ENCODE data around the gene TSPO2. TPM values are rescaled to one million over a fixed set of nuclear protein-coding genes. Genes with fewer than 3 reads are reported as not detected.
A peak's percentile ranks its signal among the peaks of the same experiment; 100 is the strongest.

TSPO2 gene
- total and polyA plus RNA-seq, 2 of the 13 experiments (the other 11 are each of a cell fraction or from before 2014, with no cell fraction given) = 0.55 TPM; not detected in 1

- TF ChIP-seq, protein P1, sequence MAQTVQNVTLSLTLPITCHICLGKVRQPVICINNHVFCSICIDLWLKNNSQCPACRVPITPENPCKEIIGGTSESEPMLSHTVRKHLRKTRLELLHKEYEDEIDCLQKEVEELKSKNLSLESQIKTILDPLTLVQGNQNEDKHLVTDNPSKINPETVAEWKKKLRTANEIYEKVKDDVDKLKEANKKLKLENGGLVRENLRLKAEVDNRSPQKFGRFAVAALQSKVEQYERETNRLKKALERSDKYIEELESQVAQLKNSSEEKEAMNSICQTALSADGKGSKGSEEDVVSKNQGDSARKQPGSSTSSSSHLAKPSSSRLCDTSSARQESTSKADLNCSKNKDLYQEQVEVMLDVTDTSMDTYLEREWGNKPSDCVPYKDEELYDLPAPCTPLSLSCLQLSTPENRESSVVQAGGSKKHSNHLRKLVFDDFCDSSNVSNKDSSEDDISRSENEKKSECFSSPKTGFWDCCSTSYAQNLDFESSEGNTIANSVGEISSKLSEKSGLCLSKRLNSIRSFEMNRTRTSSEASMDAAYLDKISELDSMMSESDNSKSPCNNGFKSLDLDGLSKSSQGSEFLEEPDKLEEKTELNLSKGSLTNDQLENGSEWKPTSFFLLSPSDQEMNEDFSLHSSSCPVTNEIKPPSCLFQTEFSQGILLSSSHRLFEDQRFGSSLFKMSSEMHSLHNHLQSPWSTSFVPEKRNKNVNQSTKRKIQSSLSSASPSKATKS (CRISPR knock-in tag; IDR thresholded peaks at IDR 0.05) = no peak; the same call in 1 of the 2 replicates
- TF ChIP-seq SP1 (IDR thresholded peaks at IDR 0.05) = no peak
- peak; percentile 75; the same call in 1 of the 2 replicates for TF ChIP-seq SP1 (CRISPR knock-in tag; IDR thresholded peaks at IDR 0.05)
- TF ChIP-seq, protein P2, sequence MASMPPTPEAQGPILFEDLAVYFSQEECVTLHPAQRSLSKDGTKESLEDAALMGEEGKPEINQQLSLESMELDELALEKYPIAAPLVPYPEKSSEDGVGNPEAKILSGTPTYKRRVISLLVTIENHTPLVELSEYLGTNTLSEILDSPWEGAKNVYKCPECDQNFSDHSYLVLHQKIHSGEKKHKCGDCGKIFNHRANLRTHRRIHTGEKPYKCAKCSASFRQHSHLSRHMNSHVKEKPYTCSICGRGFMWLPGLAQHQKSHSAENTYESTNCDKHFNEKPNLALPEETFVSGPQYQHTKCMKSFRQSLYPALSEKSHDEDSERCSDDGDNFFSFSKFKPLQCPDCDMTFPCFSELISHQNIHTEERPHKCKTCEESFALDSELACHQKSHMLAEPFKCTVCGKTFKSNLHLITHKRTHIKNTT (CRISPR knock-in tag; IDR thresholded peaks at IDR 0.05) = peak; percentile 65; the same call in 1 of the 2 replicates
- peak; percentile 85 for TF ChIP-seq ZNF543 (CRISPR knock-in tag; IDR thresholded peaks at IDR 0.05)
- TF ChIP-seq, protein P3, sequence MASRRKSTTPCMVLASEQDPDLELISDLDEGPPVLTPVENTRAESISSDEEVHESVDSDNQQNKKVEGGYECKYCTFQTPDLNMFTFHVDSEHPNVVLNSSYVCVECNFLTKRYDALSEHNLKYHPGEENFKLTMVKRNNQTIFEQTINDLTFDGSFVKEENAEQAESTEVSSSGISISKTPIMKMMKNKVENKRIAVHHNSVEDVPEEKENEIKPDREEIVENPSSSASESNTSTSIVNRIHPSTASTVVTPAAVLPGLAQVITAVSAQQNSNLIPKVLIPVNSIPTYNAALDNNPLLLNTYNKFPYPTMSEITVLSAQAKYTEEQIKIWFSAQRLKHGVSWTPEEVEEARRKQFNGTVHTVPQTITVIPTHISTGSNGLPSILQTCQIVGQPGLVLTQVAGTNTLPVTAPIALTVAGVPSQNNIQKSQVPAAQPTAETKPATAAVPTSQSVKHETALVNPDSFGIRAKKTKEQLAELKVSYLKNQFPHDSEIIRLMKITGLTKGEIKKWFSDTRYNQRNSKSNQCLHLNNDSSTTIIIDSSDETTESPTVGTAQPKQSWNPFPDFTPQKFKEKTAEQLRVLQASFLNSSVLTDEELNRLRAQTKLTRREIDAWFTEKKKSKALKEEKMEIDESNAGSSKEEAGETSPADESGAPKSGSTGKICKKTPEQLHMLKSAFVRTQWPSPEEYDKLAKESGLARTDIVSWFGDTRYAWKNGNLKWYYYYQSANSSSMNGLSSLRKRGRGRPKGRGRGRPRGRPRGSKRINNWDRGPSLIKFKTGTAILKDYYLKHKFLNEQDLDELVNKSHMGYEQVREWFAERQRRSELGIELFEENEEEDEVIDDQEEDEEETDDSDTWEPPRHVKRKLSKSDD (CRISPR knock-in tag; IDR thresholded peaks at IDR 0.05; ENCODE audit: low read depth) = no peak
- peak; percentile 77 for TF ChIP-seq MYC (CRISPR knock-in tag; IDR thresholded peaks at IDR 0.05; ENCODE audit: borderline replicate concordance)
- 0 out of 2 replicates have a peak, but pooled peaks have one; percentile 29 for TF ChIP-seq MEF2D (CRISPR knock-in tag; IDR thresholded peaks at IDR 0.05)
- TF ChIP-seq EZH2 (conservative IDR thresholded peaks at IDR 0.05; ENCODE audit: low read depth, low read length) = no peak
- TF ChIP-seq ZSCAN12 (CRISPR knock-in tag; IDR thresholded peaks at IDR 0.05) = no peak
- no peak; the same call in 1 of the 2 replicates for TF ChIP-seq FOXC1 (CRISPR knock-in tag; IDR thresholded peaks at IDR 0.05; ENCODE audit: borderline replicate concordance)
- no peak for TF ChIP-seq HDAC6 (IDR thresholded peaks at IDR 0.05; ENCODE audit: low read depth, low read length)
- TF ChIP-seq POGZ (CRISPR knock-in tag; IDR thresholded peaks at IDR 0.05) = peak; percentile 19; the same call in 1 of the 2 replicates
- TF ChIP-seq ATAD3A (CRISPR knock-in tag; IDR thresholded peaks at IDR 0.05) = no peak
- TF ChIP-seq NFYB (CRISPR knock-in tag; IDR thresholded peaks at IDR 0.05) = no peak; the same call in 1 of the 2 replicates
- no peak for TF ChIP-seq FUBP1 (CRISPR knock-in tag; IDR thresholded peaks at IDR 0.05; ENCODE audit: borderline replicate concordance)
- no peak for TF ChIP-seq ZNF550 (CRISPR knock-in tag; IDR thresholded peaks at IDR 0.05; ENCODE audit: borderline replicate concordance)
- no peak; the same call in 1 of the 2 replicates for TF ChIP-seq HES4 (CRISPR knock-in tag; IDR thresholded peaks at IDR 0.05; ENCODE audit: borderline replicate concordance)
- peak; percentile 57; the same call in 1 of the 2 replicates for TF ChIP-seq ZNF614 (CRISPR knock-in tag; IDR thresholded peaks at IDR 0.05; ENCODE audit: borderline replicate concordance)
Measured at GRCh38 chr6:41073203-41073967, 31.1 kb downstream of the TSPO2 start (continued).

Data from HepG2 (cell line).